Gastrocnemius medialis (tissue), 4 donors: ENCODE results near the gene NPAS2.

Experiments used
- CTCF ChIP-seq, 5 experiments: fragments of 450-650 bp in 3 of 5; fragments of 200-600 bp in 2 of 5; sonication (generic) in 2 of 5; IDR thresholded peaks in 4 of 5; conservative IDR thresholded peaks in 1 of 5; 1 replicate in 4 of 5; 2 replicates in 1 of 5; pipeline ENCODE4 v1.5.1; 2016 to 2019; ENCODE audit warnings: antibody characterized with exemption in 5 of 5, mild to moderate bottlenecking in 3 of 5, moderate library complexity in 3 of 5
- POLR2A ChIP-seq, 2 donors: fragments of 450-650 bp; IDR thresholded peaks; one replicate each; pipeline ENCODE4 v1.6.1; 2017; ENCODE audit warnings: antibody characterized with exemption in 2 of 2, mild to moderate bottlenecking in 2 of 2, moderate library complexity in 2 of 2

DNA sequence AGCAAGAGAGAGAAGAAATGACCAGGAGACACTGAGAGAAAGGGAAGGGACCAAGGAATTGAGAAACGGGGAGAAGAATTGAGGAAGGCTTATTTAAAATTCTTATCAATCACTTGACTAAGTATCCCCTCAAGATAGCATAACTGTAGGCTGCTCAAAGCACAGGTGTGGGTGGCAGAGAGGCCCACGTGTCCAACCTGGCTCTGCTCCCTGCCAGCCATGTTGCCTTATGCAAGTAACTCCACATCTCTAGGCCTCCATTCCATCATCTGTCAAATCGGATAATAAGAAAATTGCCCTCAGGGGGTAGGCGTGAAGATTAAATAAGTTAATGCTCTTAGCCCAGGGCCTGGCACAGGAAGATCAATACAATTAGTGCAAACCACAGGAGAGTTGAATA, 7.4 kb upstream of the NPAS2 start:
- no peak for TF ChIP-seq POLR2A (IDR thresholded peaks at IDR 0.05)
- TF ChIP-seq CTCF (IDR thresholded peaks at IDR 0.05 in 4 of 5, conservative IDR thresholded peaks at IDR 0.05 in 1 of 5) = no peak
